Measurements from ENCODE around the gene FBXO42.

FBXO42 gene

GRCh38 chr1:16202281-16203210 lies 149.7 kb downstream of the FBXO42 start:
- peaks cover 0 to 27% (median 2%) of the 10 kb centered on the region in 5 donors for H3K36me3 ChIP-seq (ENCODE audit: control insufficient read depth in 5 of 5, insufficient read depth in 5 of 5, low read length in 5 of 5)
- H3K4me3 ChIP-seq (ENCODE audit: low read depth in 1 of 5, low read length in 5 of 5): no peak overlapping the region
- no peak overlapping the region for H3K27ac ChIP-seq (ENCODE audit: low read depth, low read length)
- no peak overlapping the region for H3K9ac ChIP-seq (ENCODE audit: low read length in 5 of 5)
- H3K9me3 ChIP-seq (ENCODE audit: control insufficient read depth in 5 of 5, low read length in 5 of 5): no peaks in the 10 kb centered on the region
- H3K27me3 ChIP-seq (ENCODE audit: control insufficient read depth in 5 of 5, insufficient read depth in 4 of 5, low read length in 5 of 5): no peaks in the 10 kb centered on the region
- H3K4me1 ChIP-seq (ENCODE audit: control insufficient read depth in 5 of 5, insufficient read depth in 5 of 5, low read length in 5 of 5): peaks cover 0 to 15% (median 12%) of the 10 kb centered on the region in 5 donors

DNA sequence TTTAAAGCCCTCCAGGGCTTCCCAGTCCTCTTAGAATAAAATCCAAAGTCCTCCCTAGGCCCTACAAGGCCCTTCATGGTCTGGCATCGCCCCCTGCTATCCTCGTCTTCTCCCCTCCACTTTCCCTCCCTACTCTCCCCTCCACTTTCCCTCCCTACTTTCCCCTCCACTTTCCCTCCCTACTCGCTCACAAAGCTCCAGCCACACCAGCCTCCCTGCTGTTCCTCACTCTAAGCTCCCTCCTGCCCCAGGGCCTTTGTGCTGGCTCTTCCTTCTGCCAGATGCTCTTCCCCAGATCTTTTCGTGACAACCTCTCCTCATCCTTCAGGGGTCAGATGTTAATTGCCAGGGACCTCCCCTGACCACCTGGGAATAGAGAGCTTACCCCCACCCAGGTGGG lies 152.6 kb downstream of the FBXO42 start:
- no peak overlapping the region for H3K27ac ChIP-seq (ENCODE audit: low read depth, low read length)
- no peaks in the 10 kb centered on the region for H3K4me1 ChIP-seq (ENCODE audit: control insufficient read depth in 5 of 5, insufficient read depth in 5 of 5, low read length in 5 of 5)
- H3K36me3 ChIP-seq (ENCODE audit: control insufficient read depth in 5 of 5, insufficient read depth in 5 of 5, low read length in 5 of 5): peaks cover 0 to 27% (median 2%) of the 10 kb centered on the region in 5 donors
- H3K9ac ChIP-seq (ENCODE audit: low read length in 5 of 5): no peak overlapping the region
- H3K9me3 ChIP-seq (ENCODE audit: control insufficient read depth in 5 of 5, low read length in 5 of 5): no peaks in the 10 kb centered on the region
- H3K27me3 ChIP-seq (ENCODE audit: control insufficient read depth in 5 of 5, insufficient read depth in 4 of 5, low read length in 5 of 5): no peaks in the 10 kb centered on the region
- no peak overlapping the region for H3K4me3 ChIP-seq (ENCODE audit: low read depth in 1 of 5, low read length in 5 of 5)

DNA sequence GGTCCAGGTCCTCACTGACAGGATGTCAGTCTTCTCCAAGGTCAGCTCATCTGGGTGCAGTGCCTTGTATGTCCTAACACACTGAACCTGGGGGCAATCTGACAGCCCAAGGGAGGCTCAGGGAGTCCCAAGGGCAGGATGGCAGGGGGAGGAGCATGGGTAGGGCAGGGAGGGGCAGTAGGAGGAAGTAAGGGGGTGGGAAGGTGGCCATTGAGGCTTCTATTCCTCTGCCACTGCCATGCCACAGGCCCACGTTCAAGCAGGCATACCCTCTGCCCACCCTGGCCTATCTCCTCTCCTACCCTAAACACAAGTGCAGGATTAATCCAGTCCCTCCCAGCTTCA lies 153.2 kb downstream of the FBXO42 start:
- H3K9me3 ChIP-seq (ENCODE audit: control insufficient read depth in 5 of 5, low read length in 5 of 5): no peaks in the 10 kb centered on the region
- no peaks in the 10 kb centered on the region for H3K27me3 ChIP-seq (ENCODE audit: control insufficient read depth in 5 of 5, insufficient read depth in 4 of 5, low read length in 5 of 5)
- H3K27ac ChIP-seq (ENCODE audit: low read depth, low read length): no peak overlapping the region
- no peak overlapping the region for H3K9ac ChIP-seq (ENCODE audit: low read length in 5 of 5)
- H3K4me3 ChIP-seq (ENCODE audit: low read depth in 1 of 5, low read length in 5 of 5): no peak overlapping the region
- no peaks in the 10 kb centered on the region for H3K4me1 ChIP-seq (ENCODE audit: control insufficient read depth in 5 of 5, insufficient read depth in 5 of 5, low read length in 5 of 5)
- peaks cover 0 to 23% (median 2%) of the 10 kb centered on the region in 5 donors for H3K36me3 ChIP-seq (ENCODE audit: control insufficient read depth in 5 of 5, insufficient read depth in 5 of 5, low read length in 5 of 5)

DNA sequence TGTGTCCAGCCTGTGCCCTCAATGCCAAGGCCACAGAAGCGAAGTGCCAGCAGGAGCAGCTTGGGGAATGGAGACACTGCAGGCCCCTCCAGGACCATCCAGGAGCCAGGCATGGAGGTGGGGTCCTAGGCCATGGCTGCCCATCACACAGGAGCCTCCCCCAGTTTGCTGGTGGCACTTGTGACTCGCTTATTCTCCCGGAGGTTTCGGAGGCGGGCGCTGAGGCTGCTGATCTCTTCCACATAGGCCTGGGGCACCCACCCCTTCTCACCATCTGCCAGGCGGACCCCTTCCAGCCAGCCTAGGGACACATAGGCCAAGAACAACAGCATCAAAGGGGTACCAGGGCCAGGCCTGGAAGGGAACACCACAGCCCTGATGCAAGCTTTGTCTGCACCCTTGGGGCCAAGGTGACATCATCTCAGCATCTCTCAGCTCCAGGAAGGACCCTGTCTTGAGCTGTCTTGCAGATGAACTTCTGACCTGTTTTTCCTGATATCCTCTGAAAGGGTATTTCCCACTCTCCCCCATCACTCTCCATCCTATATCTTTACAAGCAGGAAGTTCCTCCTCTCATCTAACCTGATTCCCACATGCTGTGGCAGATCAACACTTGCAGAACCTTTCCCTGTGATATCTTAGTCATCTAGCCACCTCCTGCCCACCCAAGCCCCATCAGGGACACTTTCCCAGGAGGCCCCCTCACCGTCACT lies 153.7 kb downstream of the FBXO42 start:
- no peak overlapping the region for H3K4me3 ChIP-seq (ENCODE audit: low read depth in 1 of 5, low read length in 5 of 5)
- no peak overlapping the region for H3K9ac ChIP-seq (ENCODE audit: low read length in 5 of 5)
- no peaks in the 10 kb centered on the region for H3K9me3 ChIP-seq (ENCODE audit: control insufficient read depth in 5 of 5, low read length in 5 of 5)
- H3K4me1 ChIP-seq (ENCODE audit: control insufficient read depth in 5 of 5, insufficient read depth in 5 of 5, low read length in 5 of 5): no peaks in the 10 kb centered on the region
- no peaks in the 10 kb centered on the region for H3K27me3 ChIP-seq (ENCODE audit: control insufficient read depth in 5 of 5, insufficient read depth in 4 of 5, low read length in 5 of 5)
- peaks cover 0 to 23% (median 2%) of the 10 kb centered on the region in 5 donors for H3K36me3 ChIP-seq (ENCODE audit: control insufficient read depth in 5 of 5, insufficient read depth in 5 of 5, low read length in 5 of 5)
- H3K27ac ChIP-seq (ENCODE audit: low read depth, low read length): no peak overlapping the region

DNA sequence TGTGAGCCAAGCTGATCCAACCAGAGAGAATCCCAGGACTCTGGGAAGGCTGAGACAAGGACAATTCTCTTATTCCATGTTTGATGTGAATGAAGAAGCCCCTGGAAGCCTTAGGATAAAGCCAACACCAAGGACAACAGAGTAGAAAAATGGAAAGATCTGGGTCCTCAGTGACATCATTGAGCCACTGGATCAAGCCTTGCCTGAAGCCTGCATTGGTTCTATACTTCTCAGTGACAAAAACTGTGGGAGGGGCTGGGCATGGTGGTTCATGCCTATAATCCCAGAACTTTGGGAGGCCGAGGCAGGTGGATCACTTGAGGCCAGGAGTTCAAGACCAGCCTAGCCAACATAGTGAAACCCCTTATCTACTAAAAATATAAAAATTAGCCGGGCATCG lies 155.4 kb downstream of the FBXO42 start:
- Histone ChIP-seq H3K27ac (ENCODE audit: low read depth, low read length) (no peak overlapping the region), H3K36me3 (ENCODE audit: control insufficient read depth in 5 of 5, insufficient read depth in 5 of 5, low read length in 5 of 5) (peaks cover 0 to 20% (median 2%) of the 10 kb centered on the region in 5 donors), H3K9ac (ENCODE audit: low read length in 5 of 5) (no peak overlapping the region), H3K27me3 (ENCODE audit: control insufficient read depth in 5 of 5, insufficient read depth in 4 of 5, low read length in 5 of 5) (no peaks in the 10 kb centered on the region), H3K4me1 (ENCODE audit: control insufficient read depth in 5 of 5, insufficient read depth in 5 of 5, low read length in 5 of 5) (no peaks in the 10 kb centered on the region), H3K4me3 (ENCODE audit: low read depth in 1 of 5, low read length in 5 of 5) (no peak overlapping the region), H3K9me3 (ENCODE audit: control insufficient read depth in 5 of 5, low read length in 5 of 5) (no peaks in the 10 kb centered on the region)

All from subcutaneous abdominal adipose tissue (tissue), 5 donors.